Left lobe of liver (tissue), 2 donors: Measurements from ENCODE around the gene RCAN1. TPM values are rescaled to one million over a fixed set of nuclear protein-coding genes. Genes with fewer than 3 reads are reported as not detected.
"Not testable (repeated sequence)": the region's sequence is repeated elsewhere in the genome, so short reads cannot be mapped to it uniquely, and the experiment has no call there.

Source experiments
- ATAC-seq: fragments of 200-7000 bp; cut with Tn5 transposase; one replicate; pipeline ENCODE4 v1.9.1; 2020; ENCODE audit warnings: mild to moderate bottlenecking, moderate library complexity
- DNase-seq: peaks from one replicate; pipeline ENCODE4 v3.0.0-alpha.2; 2020; ENCODE audit warnings: low spot score
- total RNA-seq: library from RNA; stranded (reverse); gene quantifications from one replicate; pipeline ENCODE4 v1.2.1, GENCODE V29; 2021
- donor health status: DM: no; HTN: no; CAD: no; lungs with moderate emphysema.
- donor health status: DM: no; HTN: yes; CAD: no.

Gene RCAN1
- total RNA-seq, 1 donor from 2014 or later, result 32.6 TPM

GRCh38 chr21:34623516-34623915 is 8.6 kb upstream of the RCAN1 start:
- DNase-seq (no peak), ATAC-seq (no peak)

GRCh38 chr21:34621434-34622350 is 6.8 kb upstream of the RCAN1 start:
- ATAC-seq, result no peak
- DNase-seq, result no peak

GRCh38 chr21:34619841-34620665 is 5.1 kb upstream of the RCAN1 start:
- DNase-seq (peak; percentile 34), ATAC-seq (no peak)

- ATAC-seq, result no peak
- DNase-seq, result no peak
Measured at GRCh38 chr21:34618941-34619340, 4.0 kb upstream of the RCAN1 start.

- no peak for ATAC-seq
- peak; percentile 28 for DNase-seq
Measured at GRCh38 chr21:34617753-34618339, 2.9 kb upstream of the RCAN1 start.

GRCh38 chr21:34615487-34615814 is 538 bp upstream of the RCAN1 start:
- DNase-seq, result no peak
- no peak for ATAC-seq

- DNase-seq (peak; percentile 49), ATAC-seq (peak; percentile 21)
Measured at GRCh38 chr21:34613679-34614627, 960 bp downstream of the RCAN1 start.

- ATAC-seq (no peak), DNase-seq (no peak)
Measured at GRCh38 chr21:34612557-34612956, 2.4 kb downstream of the RCAN1 start.

- no peak for ATAC-seq
- no peak for DNase-seq
Measured at GRCh38 chr21:34612056-34612455, 2.9 kb downstream of the RCAN1 start.

- ATAC-seq (no peak), DNase-seq (no peak)
Measured at GRCh38 chr21:34611528-34611927, 3.4 kb downstream of the RCAN1 start.

GRCh38 chr21:34609933-34610549 is 4.9 kb downstream of the RCAN1 start:
- no peak for DNase-seq
- no peak for ATAC-seq

GRCh38 chr21:34609244-34609932 is 5.5 kb downstream of the RCAN1 start:
- ATAC-seq (no peak), DNase-seq (no peak)

- not testable (repeated sequence) for ATAC-seq
Measured at GRCh38 chr21:34607376-34607775, 7.5 kb downstream of the RCAN1 start.

GRCh38 chr21:34606621-34607020 is 8.3 kb downstream of the RCAN1 start:
- DNase-seq (no peak), ATAC-seq (no peak)

More at GRCh38 chr21:34607376-34607775, 7.5 kb downstream of the RCAN1 start:
- not testable (repeated sequence) for DNase-seq

- no peak for ATAC-seq
- no peak for DNase-seq
Measured at GRCh38 chr21:34606051-34606450, 8.9 kb downstream of the RCAN1 start.

- DNase-seq, result not testable (repeated sequence)
Measured at GRCh38 chr21:34604956-34605355, 10.0 kb downstream of the RCAN1 start.

GRCh38 chr21:34604556-34604955 is 10.4 kb downstream of the RCAN1 start:
- ATAC-seq (no peak), DNase-seq (no peak)

More at GRCh38 chr21:34604956-34605355, 10.0 kb downstream of the RCAN1 start:
- not testable (repeated sequence) for ATAC-seq

GRCh38 chr21:34603710-34604057 is 11.2 kb downstream of the RCAN1 start:
- DNase-seq (no peak), ATAC-seq (no peak)

- peak; percentile 99 for ATAC-seq
- DNase-seq, result peak; percentile 82
Measured at GRCh38 chr21:34603002-34603709, 11.8 kb downstream of the RCAN1 start.
